Stimulated activated CD8-positive, alpha-beta memory T cell treated with anti-CD3 and anti-CD28 coated beads, Interleukin-15, amount 100 ng/mL, for 24 hours (primary cell): ENCODE data around the gene AGPAT2.
A peak's percentile ranks its signal among the peaks of the same experiment; 100 is the strongest.

ENCODE experiments used
- DNase-seq: peaks from one replicate; pipeline ENCODE4 v3.0.0-alpha.2; 2020; ENCODE audit warnings: low read depth

AGPAT2 gene

DNA sequence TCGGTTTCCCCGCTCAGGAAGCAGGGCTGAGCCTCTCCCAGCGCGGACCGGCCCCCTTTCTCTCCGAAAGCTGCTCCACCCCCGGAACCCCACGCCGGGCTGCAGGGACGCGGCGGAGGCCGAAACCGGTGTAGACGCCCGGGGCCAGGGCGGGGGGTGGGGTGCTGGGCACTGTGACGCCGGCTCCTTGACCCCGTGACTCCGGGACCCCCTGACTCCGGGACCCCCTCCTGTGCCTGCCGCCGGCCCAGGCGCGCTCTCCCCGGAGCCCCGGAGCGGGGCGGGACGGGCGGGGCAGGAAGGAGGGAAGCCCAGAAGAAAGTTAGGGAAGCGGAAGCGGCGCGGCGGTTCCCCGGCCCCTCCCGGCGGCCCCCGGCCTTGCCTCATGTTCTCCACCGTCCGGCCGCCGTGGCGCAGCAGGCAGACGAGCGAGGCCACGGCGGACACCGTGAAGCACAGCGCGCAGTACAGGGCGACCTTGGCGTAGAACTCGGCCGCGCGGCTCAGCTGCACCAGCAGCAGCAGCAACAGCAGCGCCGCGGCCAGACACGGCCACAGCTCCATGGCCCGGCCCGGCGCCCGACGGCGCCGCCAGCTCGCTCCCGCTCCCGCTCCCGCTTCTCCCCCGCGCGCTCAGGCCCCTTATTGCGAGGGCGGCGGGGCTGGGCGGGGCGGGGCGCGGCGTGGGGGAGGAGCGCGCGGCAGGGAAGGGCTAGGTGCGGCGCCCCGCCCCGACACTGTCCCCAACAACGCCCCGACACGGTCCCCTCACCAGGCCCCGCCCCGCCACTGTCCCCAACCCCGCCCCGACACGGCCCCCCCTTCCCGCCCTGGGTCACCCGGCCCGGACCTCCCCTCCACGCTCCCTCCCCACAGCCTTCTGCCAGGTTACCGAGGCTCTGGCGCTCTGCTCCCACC, at the start of gene AGPAT2:
Gene AGPAT2 (minus strand): TSS at position 664 of the 918 bp plus-strand sequence. CDS start 100 bp downstream, at position 564.
- peak; percentile 47 for DNase-seq

DNA sequence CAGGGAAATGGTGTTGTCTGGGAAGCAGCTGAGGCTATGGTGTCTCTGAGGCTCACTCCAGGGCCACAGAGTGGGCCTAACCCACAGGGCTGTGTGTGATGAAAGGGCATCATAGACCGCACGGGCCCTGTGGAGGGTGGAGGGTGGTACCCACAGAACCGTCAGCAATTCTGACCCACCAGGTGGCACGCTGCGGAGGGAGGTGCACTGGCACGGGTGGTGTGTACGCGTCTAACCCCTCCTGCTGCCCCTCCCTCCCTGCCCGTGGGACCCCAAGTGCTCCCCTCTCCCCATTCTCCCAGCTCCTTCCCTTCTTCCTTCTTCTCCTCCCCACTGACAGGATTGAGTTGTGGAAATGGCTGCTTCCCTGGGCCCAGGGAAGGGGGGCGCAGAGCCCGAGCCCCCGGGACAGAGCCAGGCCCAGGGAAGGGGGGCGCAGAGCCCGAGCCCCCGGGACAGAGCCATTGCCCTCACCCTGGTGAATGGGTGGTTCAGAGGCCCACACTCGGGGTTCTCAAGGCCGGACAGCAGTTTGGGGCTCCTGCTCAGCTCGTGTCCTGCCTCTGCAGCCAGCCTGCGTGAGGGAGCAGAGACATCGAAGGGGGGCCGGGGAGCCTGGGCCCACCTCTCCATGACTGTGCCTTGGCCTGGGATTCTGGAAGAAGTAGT, 48.7 kb upstream of the AGPAT2 start:
- DNase-seq, result no peak

- no peak for DNase-seq
Measured at GRCh38 chr9:136734837-136735496, 47.7 kb upstream of the AGPAT2 start.

DNA sequence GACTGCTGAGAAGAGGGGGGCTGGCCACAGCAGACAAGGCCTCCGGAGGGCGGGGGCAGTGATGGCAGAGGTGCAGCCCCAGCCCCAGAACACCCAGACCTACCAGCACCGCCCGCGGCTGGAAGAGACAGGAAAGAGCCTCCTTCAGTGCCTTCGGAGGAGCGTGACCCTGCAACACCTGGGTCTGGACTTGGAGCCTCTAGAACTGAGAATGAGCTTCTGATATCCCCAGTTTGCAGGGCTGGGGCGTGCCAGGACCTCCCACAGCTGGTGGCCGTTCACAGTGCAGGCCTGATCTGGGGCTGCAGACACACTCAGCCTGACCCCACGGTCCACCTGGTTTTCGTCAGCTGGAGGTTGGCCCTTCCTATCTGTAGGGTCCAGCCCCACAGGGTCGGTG, 46.4 kb upstream of the AGPAT2 start:
- DNase-seq, result no peak

DNA sequence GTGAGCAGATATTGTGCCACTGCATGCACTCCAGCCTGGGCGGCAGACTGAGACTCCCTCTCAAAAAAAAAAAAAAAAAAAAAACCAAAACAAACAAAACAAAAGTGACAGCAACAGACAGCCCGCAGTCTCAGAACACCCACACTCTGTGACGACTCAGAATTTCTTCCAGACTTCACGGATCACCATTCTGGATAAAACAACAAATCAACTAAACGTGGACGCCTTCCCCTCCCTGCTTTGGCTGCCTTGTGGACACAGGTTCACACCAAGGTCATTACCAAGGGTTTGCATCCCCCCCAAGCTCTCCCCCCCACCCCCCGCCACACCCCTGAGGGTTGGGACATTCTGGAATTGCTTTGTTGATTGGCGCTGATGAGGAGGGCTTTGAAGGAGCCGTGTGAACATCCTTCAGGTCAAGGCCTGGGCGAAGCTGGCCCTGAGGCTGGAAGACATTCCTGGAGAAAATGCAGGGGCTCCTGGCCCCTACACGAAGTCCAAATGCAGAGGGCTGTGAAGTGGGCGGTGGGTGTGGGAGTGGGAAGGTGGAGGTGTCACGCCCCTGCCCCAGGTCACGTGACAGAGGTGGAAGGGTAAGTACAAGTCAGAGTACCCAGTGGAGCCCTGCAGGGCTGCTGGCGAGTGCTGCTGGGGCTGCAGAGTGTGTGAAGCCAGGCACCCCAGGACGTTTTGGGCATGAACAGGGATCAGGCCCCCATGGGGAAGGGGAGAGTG, 45.4 kb upstream of the AGPAT2 start:
- DNase-seq, result no peak

- DNase-seq, result no peak
Measured at GRCh38 chr9:136729926-136730325, 42.7 kb upstream of the AGPAT2 start.

DNA sequence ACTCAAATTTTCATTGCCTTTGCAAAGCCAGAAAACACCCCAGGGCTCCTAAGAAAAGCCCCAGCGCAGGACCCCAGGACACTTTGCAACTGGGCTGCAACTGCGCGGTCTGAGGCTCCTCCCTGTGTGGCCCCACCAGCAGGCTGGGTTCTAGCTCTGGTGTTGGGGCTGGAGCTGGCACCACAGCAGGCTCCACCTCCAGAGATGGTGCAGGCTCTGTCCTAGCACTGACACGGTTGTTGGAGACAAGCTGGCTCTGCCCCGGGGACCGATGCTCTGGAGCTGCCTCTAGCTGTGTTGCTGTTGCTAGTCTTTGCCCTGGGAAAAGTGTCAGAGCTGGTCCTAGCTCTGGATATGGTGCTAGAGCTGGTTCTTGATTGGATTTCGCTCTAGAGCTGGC, 41.9 kb upstream of the AGPAT2 start:
- DNase-seq, result no peak

DNA sequence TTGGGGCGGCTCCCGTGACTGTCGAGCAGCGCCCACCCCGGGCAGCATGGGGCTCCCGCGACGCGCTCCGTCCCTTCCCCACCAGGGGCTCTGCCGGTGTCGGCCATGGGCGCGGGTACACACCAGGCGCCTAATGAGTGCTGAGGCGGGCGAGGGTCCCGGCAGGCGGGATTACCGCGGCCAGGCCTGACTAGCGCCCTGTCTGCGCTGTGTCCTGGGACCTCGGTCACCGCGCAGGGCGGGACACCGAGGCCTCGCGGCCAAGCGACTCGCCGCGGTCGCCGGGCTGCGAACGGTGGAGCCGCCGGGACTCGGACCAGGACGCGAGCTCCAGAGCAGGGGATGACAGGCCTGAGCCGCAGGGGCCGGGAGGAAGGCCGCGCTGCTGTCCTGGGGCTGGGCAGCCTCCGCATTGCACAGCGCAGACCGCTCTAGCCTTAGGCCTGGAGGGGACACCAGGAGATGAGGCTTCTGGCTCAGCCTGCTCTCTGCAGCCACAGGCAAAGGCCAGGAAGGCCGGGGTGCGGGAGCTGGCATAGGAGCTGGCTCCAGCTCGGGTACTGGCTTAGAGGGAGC, 41.4 kb upstream of the AGPAT2 start:
- DNase-seq, result no peak

- peak; percentile 95 for DNase-seq
Measured at GRCh38 chr9:136728080-136728547, 40.9 kb upstream of the AGPAT2 start.

DNA sequence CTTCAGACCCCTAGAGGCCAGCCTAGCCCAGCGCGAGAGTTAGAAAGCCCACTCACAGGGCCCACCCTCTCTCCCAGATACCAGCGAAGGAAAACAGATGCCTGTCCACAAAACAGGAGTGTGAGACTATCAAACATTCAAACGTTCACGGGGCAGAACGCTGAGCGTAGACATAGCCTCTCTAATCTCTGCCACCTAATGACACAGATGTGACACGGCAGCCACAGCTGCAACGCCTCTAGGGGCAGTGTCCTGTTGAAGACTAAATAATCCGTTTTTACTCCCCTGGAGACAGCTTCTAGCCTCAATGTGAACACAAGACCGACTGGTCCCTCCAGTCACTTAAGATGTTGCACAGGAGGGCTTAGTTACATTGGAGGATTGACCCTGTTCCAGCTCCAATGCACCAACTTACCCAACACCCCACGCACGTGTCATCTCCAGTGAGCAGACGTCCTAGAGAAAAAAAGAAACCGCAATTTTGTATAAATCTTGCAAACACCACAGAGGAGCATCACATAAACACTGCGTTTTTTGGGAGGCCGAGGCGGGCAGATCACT, 39.5 kb upstream of the AGPAT2 start:
- DNase-seq, result no peak

GRCh38 chr9:136726118-136726517, 38.9 kb upstream of the AGPAT2 start:
- no peak for DNase-seq

DNA sequence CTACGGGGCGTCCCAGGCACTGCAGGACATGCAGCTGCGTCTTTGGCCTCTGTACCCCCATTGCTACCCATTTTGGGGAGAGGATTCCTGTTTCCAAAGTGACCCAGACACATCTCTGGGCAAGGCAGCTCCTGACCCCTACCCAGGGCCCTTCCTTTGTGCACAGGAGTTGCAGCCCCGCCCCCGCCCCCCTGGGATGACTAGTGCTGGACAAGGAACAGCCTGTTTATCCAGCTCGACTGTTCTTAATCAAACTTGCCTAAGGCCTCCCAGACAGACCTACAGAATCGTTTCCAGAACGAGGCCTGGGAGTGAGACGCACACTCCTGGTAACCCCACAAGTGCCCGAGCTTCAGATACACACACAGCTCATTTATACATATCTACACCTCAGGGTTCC, 38.4 kb upstream of the AGPAT2 start:
- no peak for DNase-seq

GRCh38 chr9:136724772-136725171, 37.5 kb upstream of the AGPAT2 start:
- no peak for DNase-seq

DNA sequence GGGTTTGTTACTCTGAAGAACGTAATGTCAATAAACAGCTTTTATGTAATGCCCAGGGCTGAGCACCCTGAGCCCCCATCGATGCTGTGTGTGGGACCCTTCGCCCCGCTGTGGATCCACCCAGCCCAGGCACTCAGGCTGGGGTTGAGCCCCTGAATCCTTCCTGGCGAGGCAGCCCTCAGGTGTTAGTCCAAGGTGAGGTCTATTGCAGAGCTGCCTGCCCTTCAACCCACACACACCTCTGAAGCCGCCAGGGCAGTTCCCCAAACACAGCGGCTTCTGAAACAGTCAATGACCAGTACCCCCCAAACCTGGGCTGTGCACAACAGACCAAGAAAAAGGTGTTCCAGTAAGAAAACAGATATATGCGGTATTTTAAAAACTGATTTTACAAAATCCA, 36.7 kb upstream of the AGPAT2 start:
- DNase-seq, result no peak

DNA sequence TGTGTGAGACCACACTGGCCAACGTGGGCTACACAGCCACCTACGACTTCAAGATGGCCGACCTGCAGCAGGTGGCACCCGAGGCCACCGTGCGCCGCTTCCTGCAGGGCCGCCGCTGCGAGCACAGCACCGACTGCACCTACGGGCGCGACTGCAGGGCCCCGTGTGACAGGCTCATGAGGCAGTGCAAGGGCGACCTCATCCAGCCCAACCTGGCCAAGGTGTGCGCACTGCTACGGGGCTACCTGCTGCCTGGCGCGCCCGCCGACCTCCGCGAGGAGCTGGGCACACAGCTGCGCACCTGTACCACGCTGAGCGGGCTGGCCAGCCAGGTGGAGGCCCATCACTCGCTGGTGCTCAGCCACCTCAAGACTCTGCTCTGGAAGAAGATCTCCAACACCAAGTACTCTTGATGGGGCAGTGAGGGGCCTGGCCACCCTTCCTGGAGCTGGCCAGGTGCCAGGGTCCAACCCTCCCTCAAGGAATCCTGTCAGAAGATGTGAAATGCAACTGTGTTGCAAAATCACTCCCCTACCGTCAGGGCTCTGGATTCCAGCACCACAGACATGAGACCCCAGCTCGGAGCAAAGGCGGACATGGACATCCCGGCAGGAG, 36.2 kb upstream of the AGPAT2 start:
- no peak for DNase-seq

- no peak for DNase-seq
Measured at GRCh38 chr9:136722969-136723356, 35.7 kb upstream of the AGPAT2 start.

DNA sequence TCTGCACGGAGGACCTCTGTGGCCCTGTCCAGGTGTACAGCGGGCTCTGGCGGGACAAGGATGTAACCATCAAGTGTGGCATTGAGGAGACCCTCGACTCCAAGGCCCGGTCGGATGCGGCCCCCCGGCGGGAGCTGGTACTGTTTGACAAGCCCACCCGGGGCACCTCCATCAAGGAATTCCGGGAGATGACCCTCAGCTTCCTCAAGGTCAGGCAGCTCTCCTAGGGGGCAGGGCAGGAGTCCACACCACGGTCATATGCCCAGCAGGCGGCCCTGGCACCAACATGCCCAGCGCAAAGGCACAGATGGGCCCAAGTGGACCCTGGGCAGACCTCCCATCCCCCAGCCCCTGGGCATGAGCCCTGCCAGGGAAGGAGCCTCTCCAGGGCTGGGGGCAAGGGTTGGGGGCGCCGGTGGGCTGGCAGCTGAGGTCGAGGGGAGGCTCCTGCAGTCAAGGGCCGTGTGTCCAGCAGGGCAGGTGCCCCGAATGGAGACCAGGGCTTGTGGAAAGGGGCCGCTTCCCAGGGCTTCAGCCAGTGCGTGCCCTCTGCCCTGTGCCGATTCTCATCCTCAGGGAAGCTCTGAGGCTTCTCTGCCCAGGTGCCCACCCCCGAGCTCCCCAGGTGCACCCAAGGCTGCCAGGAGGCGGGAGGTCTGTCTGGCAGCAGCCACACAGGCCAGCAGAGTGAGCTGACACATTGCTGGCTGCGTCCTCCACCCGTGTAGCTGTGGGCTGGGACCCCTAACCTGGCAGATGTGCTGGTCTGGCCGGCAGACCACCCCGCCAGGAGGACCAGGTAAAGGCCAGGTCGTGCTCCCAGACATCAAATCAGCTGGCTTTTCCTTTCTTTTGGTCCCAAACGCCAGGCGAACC, 35.1 kb upstream of the AGPAT2 start:
- no peak for DNase-seq

- no peak for DNase-seq
Measured at GRCh38 chr9:136721339-136722092, 34.3 kb upstream of the AGPAT2 start.

DNA sequence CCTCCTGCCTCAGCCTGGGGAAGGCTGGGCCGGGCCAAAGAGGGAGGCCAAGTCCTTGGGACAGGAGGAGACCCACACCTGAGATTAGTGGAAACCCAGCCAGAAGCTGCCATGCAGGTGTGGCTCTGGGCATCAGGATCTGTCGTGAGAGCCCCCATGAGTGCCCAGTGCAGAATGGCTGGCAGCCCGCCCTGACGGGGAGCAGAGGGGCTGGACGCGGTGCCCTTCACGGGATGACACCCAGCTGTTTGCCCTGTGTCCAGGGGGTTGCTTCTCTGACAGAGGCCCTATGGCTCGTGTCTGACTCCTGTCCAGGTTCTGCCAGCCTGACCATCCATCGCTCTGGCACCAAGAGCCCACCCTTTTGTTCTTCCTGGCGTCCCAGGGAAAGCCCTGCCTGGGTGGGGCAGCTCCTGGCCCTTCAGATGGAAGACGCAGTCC, 33.7 kb upstream of the AGPAT2 start:
- no peak for DNase-seq
